C4-2B (cell line): ENCODE data around the gene SYT9.

ENCODE experiments used
- ZFX ChIP-seq: fragments of 450-650 bp; IDR thresholded peaks from 2 replicates; pipeline ENCODE4 v1.6.1; 2017
- TF ChIP-seq, protein P1 (sequence below): fragments of 450-650 bp; conservative IDR thresholded peaks from 2 replicates; pipeline ENCODE4 v1.5.1; 2017; ENCODE audit warnings: mild to moderate bottlenecking

- TF ChIP-seq, protein P1, sequence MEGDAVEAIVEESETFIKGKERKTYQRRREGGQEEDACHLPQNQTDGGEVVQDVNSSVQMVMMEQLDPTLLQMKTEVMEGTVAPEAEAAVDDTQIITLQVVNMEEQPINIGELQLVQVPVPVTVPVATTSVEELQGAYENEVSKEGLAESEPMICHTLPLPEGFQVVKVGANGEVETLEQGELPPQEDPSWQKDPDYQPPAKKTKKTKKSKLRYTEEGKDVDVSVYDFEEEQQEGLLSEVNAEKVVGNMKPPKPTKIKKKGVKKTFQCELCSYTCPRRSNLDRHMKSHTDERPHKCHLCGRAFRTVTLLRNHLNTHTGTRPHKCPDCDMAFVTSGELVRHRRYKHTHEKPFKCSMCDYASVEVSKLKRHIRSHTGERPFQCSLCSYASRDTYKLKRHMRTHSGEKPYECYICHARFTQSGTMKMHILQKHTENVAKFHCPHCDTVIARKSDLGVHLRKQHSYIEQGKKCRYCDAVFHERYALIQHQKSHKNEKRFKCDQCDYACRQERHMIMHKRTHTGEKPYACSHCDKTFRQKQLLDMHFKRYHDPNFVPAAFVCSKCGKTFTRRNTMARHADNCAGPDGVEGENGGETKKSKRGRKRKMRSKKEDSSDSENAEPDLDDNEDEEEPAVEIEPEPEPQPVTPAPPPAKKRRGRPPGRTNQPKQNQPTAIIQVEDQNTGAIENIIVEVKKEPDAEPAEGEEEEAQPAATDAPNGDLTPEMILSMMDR = no peak
- TF ChIP-seq ZFX = no peak
These were observed 3.1 kb downstream of the SYT9 start for GRCh38 chr11:7254731-7255291.
